ENCODE data around the gene TUBGCP2.

The TUBGCP2 gene

DNA sequence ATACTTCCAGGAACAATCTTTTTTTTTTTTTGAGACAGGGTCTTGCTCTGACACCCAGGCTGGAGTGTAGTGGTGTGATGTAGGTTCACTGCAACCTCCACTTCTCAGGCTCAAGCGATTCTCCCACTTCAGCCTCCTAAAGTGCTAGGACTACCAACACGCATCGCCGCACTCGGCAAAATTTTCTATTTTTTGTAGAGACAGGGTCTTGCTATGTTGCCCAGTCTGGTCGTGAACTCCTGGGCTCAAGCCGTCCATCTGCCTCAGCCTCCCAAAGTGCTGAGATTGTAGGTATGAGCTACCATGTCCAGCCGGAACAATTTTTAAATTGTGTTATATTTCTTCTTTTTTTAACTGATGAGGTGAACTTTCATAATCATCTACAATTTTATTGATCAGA, 2.1 kb upstream of the TUBGCP2 start:
- TF ChIP-seq, protein P1, sequence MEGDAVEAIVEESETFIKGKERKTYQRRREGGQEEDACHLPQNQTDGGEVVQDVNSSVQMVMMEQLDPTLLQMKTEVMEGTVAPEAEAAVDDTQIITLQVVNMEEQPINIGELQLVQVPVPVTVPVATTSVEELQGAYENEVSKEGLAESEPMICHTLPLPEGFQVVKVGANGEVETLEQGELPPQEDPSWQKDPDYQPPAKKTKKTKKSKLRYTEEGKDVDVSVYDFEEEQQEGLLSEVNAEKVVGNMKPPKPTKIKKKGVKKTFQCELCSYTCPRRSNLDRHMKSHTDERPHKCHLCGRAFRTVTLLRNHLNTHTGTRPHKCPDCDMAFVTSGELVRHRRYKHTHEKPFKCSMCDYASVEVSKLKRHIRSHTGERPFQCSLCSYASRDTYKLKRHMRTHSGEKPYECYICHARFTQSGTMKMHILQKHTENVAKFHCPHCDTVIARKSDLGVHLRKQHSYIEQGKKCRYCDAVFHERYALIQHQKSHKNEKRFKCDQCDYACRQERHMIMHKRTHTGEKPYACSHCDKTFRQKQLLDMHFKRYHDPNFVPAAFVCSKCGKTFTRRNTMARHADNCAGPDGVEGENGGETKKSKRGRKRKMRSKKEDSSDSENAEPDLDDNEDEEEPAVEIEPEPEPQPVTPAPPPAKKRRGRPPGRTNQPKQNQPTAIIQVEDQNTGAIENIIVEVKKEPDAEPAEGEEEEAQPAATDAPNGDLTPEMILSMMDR (conservative IDR thresholded peaks at IDR 0.05): no peak
- H3K27ac ChIP-seq: peak overlapping the region; percentile 90

DNA sequence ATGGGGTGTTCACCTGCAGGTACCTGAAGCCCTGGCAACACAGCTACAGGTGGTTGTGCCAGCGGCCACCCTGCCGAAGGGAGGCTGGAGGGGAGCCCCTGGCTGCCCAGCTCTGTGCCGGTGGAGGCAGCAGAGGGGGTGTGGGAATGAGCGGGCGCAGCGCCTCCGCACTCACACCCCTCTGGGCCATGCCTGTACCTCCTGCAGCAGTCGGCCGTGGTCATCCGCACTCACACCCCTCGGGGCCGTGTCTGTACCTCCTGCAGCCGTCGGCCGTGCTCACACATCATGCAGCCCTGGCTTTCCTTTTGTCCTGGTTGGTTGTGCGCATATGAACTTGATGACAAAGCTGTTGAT, 1.7 kb upstream of the TUBGCP2 start:
- H3K27ac ChIP-seq: peak overlapping the region; percentile 90

DNA sequence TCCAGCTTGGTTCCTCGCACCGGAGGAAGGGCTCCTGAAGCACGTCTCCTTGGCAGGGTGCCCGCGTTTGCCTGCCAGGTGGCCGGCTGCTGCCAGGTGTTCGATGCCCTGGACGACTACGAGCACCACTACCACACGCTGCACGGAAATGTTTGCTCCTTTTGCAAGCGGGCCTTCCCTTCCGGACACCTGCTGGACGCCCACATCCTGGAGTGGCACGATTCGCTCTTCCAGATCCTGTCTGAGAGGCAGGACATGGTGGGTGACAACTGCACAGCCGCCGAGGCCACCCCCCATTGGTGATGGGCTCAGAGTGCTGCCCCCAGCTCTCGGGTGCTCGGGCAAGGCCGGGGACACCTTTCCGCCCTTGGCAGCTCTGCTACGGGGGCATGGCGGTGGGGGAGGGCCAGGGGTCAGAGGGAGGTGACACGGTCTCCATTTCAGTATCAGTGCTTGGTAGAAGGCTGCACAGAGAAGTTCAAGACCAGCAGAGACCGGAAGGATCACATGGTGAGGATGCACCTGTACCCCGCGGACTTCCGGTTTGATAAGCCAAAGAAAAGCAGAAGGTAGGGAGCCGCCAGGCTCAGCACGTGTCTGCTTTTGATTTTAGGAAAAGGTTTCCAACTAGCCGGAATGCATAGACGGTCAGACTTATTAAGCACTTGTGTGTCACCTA, 1.2 kb upstream of the TUBGCP2 start:
- peak overlapping the region; percentile 90 for H3K27ac ChIP-seq
- TF ChIP-seq, protein P1 (conservative IDR thresholded peaks at IDR 0.05): no peak

More for the DNA sequence above, 1.7 kb upstream of the TUBGCP2 start:
- TF ChIP-seq, protein P1 (conservative IDR thresholded peaks at IDR 0.05): no peak

DNA sequence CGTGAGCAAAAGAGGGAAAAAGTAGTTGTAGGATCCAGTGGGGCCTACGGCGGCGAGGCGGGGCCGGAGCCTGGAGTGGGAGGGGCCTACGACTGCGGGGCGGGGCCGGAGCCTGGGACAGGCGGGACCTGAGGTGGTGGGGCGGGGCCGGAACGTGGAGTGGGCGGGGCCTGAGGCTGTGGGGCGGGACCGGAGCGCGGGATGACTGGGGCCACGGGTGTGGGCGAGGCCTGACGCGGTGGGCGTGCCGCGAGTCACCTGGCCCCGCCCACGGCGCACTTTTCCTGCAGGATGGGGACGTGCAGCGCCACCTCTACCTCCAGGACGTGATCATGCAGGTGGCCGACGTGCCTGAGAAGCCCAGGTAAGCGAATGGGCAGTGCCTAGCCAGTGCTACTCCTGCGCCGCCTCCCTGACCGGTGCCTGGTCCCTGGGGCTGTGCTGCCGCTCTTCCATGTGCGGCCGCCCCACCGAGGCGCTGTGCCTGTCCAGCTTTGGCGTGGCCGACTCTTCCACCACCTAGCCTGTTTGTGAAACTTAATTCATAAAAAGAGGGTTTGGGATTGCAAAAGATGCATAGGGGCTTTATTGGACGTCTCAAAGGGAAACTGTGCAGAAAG, 538 bp upstream of the TUBGCP2 start:
- TF ChIP-seq, protein P1 (conservative IDR thresholded peaks at IDR 0.05): 0 out of 2 replicates have a peak, but pooled peaks have one; percentile 11
- H3K27ac ChIP-seq: peak overlapping the region; percentile 90

DNA sequence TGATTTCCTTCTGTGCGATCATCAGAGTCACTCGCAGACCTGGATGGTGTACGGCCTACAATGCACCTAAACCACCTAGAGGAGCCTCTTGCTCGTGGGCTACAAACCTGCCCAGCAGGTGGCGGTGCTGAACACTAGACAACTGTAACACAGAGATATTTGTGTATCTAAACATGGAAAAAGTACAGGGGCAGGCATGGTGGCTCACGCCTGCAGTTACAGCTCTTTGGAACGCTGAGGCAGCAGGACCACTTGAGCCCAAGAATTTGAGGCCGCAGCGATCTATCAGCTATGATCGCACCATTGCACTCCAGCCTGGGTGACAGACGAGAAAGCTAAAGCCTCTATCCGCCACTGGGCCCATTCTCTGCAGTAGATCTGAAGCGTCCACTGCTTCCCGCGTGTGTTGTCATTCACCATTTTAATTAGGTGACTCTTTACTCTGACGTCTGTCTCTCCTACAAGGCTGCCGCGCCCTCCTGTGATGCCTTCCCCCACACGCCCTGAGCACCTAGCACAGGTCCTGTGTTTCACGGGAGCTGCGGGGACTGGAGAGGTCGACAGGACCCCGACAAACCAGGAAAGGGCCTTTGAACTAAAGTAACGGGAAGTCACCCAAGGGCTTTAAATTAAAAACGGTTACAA, 774 bp downstream of the TUBGCP2 start:
- TF ChIP-seq, protein P1 (conservative IDR thresholded peaks at IDR 0.05): peak; percentile 82
- H3K27ac ChIP-seq: peak overlapping the region; percentile 90

DNA sequence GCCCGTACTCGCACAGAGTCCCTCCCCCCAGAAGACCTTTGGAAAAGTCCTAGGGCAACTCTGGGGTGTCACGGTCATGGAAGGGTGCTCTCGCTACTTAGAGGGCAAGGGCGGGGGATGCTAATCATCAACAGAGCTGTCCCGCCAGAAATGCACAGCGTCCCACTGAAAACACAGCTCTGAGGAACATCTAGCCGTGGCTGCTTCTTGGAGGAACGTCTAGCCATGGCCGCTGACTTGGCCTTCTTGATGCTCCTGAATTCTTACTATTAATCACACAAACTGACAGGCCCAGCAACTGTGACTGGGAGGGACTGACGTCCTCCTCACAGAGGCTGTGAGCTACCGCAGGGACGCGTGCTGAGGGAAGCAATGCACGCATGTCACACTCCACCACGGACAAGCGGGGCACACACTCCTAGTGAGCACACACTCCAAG, 1.7 kb downstream of the TUBGCP2 start:
- TF ChIP-seq, protein P1 (conservative IDR thresholded peaks at IDR 0.05): no peak
- peak overlapping the region; percentile 90 for H3K27ac ChIP-seq

DNA sequence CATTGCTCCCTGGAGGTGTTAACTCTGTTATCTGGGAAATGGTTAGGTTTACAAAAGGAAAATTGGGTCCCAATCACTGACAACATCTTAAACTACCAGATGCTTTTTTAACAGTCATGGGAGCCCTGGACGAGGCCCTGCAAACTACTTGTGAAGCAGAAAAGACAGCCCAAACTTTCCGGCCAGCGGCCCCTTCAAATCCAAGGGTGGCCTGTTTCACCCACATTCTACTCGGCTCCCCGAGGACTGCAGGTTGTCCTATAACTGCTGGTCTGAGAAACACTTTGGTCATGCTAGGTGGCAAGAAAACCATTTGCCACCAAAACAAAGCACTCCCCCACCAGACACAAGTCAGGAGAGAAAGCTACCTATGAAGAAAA, 2.6 kb downstream of the TUBGCP2 start:
- TF ChIP-seq, protein P1 (conservative IDR thresholded peaks at IDR 0.05): no peak
- no peak overlapping the region for H3K27ac ChIP-seq

Measured in VCaP (cell line).